ENCODE results near the gene NDP. TPM values are rescaled to one million over a fixed set of nuclear protein-coding genes. Genes with fewer than 3 reads are reported as not detected.

The NDP gene
- total RNA-seq, 1 donor from 2014 or later = 0.30 TPM

GRCh38 chrX:44016906-44017305 is 43.7 kb upstream of the NDP start:
- no peak for ATAC-seq
- no peak overlapping the region for H3K27ac ChIP-seq
- intact Hi-C loops (cut with DNase I) = no loop called here

GRCh38 chrX:44012484-44013096 is 39.4 kb upstream of the NDP start:
- intact Hi-C loops (cut with DNase I) = no loop called here
- Histone ChIP-seq H3K36me3 (no peaks in the 10 kb centered on the region), H3K27ac (no peak overlapping the region), H3K4me1 (no peaks in the 10 kb centered on the region), H3K27me3 (ENCODE audit: low read depth) (no peaks in the 10 kb centered on the region), H3K4me3 (no peak overlapping the region), H3K9me3 (no peaks in the 10 kb centered on the region)
- TF ChIP-seq CTCF (IDR thresholded peaks at IDR 0.05) = no peak
- DNase-seq = peak; percentile 67
- peak; percentile 82 to 88 for ATAC-seq

More at GRCh38 chrX:44016906-44017305, 43.7 kb upstream of the NDP start:
- Histone ChIP-seq H3K9me3 (no peaks in the 10 kb centered on the region), H3K36me3 (no peaks in the 10 kb centered on the region), H3K27me3 (ENCODE audit: low read depth) (no peaks in the 10 kb centered on the region), H3K4me3 (no peak overlapping the region), H3K4me1 (no peaks in the 10 kb centered on the region)
- DNase-seq = no peak
- no peak for TF ChIP-seq CTCF (IDR thresholded peaks at IDR 0.05)

- no peaks in the 10 kb centered on the region for H3K9me3 ChIP-seq
- intact Hi-C loops (cut with DNase I) = no loop called here
- no peaks in the 10 kb centered on the region for H3K4me1 ChIP-seq
- H3K27ac ChIP-seq = no peak overlapping the region
- no peaks in the 10 kb centered on the region for H3K36me3 ChIP-seq
- DNase-seq (no peak), ATAC-seq (peak in 1 of 2 donors; percentile 54)
- H3K27me3 ChIP-seq (ENCODE audit: low read depth) = no peaks in the 10 kb centered on the region
- TF ChIP-seq CTCF (IDR thresholded peaks at IDR 0.05) = no peak
- no peak overlapping the region for H3K4me3 ChIP-seq
Measured at GRCh38 chrX:44011506-44011905, 38.3 kb upstream of the NDP start.

GRCh38 chrX:44010626-44011025 is 37.4 kb upstream of the NDP start:
- no peaks in the 10 kb centered on the region for H3K27me3 ChIP-seq (ENCODE audit: low read depth)
- no peak overlapping the region for H3K4me3 ChIP-seq
- H3K27ac ChIP-seq = no peak overlapping the region
- H3K9me3 ChIP-seq = no peaks in the 10 kb centered on the region
- DNase-seq (no peak), ATAC-seq (no peak)
- no peaks in the 10 kb centered on the region for H3K4me1 ChIP-seq
- no peaks in the 10 kb centered on the region for H3K36me3 ChIP-seq
- intact Hi-C loops (cut with DNase I) = no loop called here
- TF ChIP-seq CTCF (IDR thresholded peaks at IDR 0.05) = no peak

- Histone ChIP-seq H3K27ac (no peak overlapping the region), H3K4me3 (no peak overlapping the region), H3K4me1 (no peaks in the 10 kb centered on the region), H3K9me3 (no peaks in the 10 kb centered on the region), H3K36me3 (no peaks in the 10 kb centered on the region), H3K27me3 (ENCODE audit: low read depth) (no peaks in the 10 kb centered on the region)
- DNase-seq (no peak), ATAC-seq (no peak)
- TF ChIP-seq CTCF (IDR thresholded peaks at IDR 0.05) = no peak
- intact Hi-C loops (cut with DNase I) = no loop called here
Measured at GRCh38 chrX:44006081-44006480, 32.9 kb upstream of the NDP start.
